Measurements from ENCODE around the gene SDSL. TPM values are rescaled to one million over a fixed set of nuclear protein-coding genes. Genes with fewer than 3 reads are reported as not detected.

Gene SDSL
- total RNA-seq, 1 donor from 2014 or later = 14.5 TPM

- Histone ChIP-seq H3K4me3 (ENCODE audit: low read depth, low read length) (no peak overlapping the region), H3K27me3 (ENCODE audit: control insufficient read depth, insufficient read depth, low read length) (peaks cover 11% of the 10 kb centered on the region), H3K36me3 (ENCODE audit: control insufficient read depth, insufficient read depth, low read length) (no peaks in the 10 kb centered on the region)
- TF ChIP-seq, protein P1, sequence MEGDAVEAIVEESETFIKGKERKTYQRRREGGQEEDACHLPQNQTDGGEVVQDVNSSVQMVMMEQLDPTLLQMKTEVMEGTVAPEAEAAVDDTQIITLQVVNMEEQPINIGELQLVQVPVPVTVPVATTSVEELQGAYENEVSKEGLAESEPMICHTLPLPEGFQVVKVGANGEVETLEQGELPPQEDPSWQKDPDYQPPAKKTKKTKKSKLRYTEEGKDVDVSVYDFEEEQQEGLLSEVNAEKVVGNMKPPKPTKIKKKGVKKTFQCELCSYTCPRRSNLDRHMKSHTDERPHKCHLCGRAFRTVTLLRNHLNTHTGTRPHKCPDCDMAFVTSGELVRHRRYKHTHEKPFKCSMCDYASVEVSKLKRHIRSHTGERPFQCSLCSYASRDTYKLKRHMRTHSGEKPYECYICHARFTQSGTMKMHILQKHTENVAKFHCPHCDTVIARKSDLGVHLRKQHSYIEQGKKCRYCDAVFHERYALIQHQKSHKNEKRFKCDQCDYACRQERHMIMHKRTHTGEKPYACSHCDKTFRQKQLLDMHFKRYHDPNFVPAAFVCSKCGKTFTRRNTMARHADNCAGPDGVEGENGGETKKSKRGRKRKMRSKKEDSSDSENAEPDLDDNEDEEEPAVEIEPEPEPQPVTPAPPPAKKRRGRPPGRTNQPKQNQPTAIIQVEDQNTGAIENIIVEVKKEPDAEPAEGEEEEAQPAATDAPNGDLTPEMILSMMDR (IDR thresholded peaks at IDR 0.05; ENCODE audit: insufficient read depth, low read length, poor library complexity, severe bottlenecking) = no peak
- DNase-seq (ENCODE audit: low read depth) = no peak
Observed at GRCh38 chr12:113397497-113398197, 24.5 kb upstream of the SDSL start.

DNA sequence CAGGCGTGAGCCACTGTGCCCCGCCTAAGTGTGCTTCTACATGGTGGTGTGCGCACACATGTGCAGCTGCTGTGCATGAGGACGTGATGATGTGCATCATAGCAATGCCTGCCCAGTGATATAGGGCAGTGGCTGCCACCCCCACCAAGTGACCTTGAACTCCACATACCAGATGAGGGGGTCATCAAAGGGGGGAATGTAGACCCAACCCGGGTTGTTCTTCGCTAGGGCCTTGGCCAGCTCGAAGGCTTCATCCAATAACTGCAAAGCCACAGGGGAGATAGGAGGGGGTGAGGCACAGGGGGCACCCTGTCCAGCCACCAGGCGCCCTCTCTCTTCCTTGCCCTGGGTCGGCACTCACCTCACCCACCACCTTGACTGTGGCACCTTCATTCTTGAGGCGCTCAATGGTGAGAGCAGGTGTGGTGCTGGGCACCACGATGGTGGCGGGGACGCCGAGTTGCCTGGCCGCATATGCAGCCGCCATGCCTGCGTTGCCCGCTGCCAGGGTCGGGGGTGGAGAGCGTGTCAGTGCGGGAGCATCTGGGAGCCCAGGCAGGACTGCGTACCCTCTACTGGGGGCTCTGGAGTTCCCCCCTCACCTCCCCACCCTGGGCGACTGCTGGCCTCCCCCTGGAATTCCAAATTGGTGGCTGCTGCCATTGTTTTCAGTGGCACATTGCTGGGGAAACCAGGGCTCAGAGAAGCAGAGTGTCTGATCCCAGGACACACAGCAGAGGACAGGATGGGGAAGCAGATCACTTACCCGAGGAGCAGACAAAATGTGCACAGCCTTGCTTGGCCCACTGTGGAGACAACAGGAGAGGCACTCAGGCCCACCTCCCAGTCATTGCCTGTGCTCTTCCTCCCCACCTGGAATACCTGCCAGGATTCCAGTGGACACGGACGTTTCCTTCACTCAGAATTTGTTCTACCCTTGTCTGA is 23.6 kb upstream of the SDSL start:
- peaks cover 11% of the 10 kb centered on the region for H3K27me3 ChIP-seq (ENCODE audit: control insufficient read depth, insufficient read depth, low read length)
- H3K4me3 ChIP-seq (ENCODE audit: low read depth, low read length) = no peak overlapping the region
- TF ChIP-seq, protein P1 (IDR thresholded peaks at IDR 0.05; ENCODE audit: insufficient read depth, low read length, poor library complexity, severe bottlenecking) = no peak
- H3K36me3 ChIP-seq (ENCODE audit: control insufficient read depth, insufficient read depth, low read length) = no peaks in the 10 kb centered on the region
- no peak for DNase-seq (ENCODE audit: low read depth)

DNA sequence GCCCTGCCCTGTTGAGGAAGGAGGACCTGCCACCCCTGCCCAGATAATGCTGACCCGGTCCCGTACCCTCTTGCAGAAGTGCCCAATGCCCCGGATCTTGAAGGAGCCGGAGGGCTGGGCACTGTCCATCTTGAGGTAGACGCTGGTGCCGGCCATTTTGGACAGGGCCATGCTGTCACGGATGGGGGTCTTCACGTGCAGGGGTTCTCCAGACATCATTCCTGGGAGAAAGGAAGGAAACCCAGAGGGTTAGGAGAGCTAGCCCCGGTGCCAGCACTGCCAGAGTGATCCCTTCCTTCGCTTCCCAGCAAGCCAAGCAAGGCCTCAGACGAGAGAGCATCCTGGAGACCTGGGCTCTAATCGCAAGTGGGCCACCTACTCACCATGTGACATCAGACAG is 22.7 kb upstream of the SDSL start:
- peaks cover 11% of the 10 kb centered on the region for H3K27me3 ChIP-seq (ENCODE audit: control insufficient read depth, insufficient read depth, low read length)
- DNase-seq (ENCODE audit: low read depth) = no peak
- no peak overlapping the region for H3K4me3 ChIP-seq (ENCODE audit: low read depth, low read length)
- TF ChIP-seq, protein P1 (IDR thresholded peaks at IDR 0.05; ENCODE audit: insufficient read depth, low read length, poor library complexity, severe bottlenecking) = no peak
- H3K36me3 ChIP-seq (ENCODE audit: control insufficient read depth, insufficient read depth, low read length) = no peaks in the 10 kb centered on the region

DNA sequence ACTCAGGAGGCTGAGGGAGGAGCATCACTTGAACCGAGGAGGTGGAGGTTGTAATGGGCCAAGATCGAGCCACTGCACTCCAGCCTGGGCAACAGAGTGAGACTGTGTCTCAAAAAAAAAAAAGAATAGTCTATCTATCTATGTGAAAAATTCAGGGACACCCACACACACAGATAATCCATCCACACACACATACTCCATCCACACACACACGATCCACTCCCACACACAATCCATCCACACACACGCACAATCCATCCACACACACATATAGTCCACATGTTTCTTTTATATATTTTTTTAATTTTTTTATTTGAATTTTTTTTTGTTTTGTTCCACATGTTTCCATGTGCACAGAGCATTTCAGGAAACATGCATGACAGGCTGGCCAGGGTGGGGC is 21.8 kb upstream of the SDSL start:
- H3K27me3 ChIP-seq (ENCODE audit: control insufficient read depth, insufficient read depth, low read length) = peaks cover 11% of the 10 kb centered on the region
- TF ChIP-seq, protein P1 (IDR thresholded peaks at IDR 0.05; ENCODE audit: insufficient read depth, low read length, poor library complexity, severe bottlenecking) = no peak
- no peaks in the 10 kb centered on the region for H3K36me3 ChIP-seq (ENCODE audit: control insufficient read depth, insufficient read depth, low read length)
- no peak overlapping the region for H3K4me3 ChIP-seq (ENCODE audit: low read depth, low read length)
- DNase-seq (ENCODE audit: low read depth) = no peak

GRCh38 chr12:113401066-113402000 is 20.8 kb upstream of the SDSL start:
- no peaks in the 10 kb centered on the region for H3K36me3 ChIP-seq (ENCODE audit: control insufficient read depth, insufficient read depth, low read length)
- H3K27me3 ChIP-seq (ENCODE audit: control insufficient read depth, insufficient read depth, low read length) = peaks cover 11% of the 10 kb centered on the region
- DNase-seq (ENCODE audit: low read depth) = no peak
- no peak overlapping the region for H3K4me3 ChIP-seq (ENCODE audit: low read depth, low read length)
- TF ChIP-seq, protein P1 (IDR thresholded peaks at IDR 0.05; ENCODE audit: insufficient read depth, low read length, poor library complexity, severe bottlenecking) = no peak

Measured in kidney epithelial cell (primary cell).